Measurements from ENCODE around the gene POLD1. TPM values are rescaled to one million over a fixed set of nuclear protein-coding genes. Genes with fewer than 3 reads are reported as not detected.
"Not testable (repeated sequence)": the region's sequence is repeated elsewhere in the genome, so short reads cannot be mapped to it uniquely, and the experiment has no call there.

POLD1 gene
- total RNA-seq, 2 donors from 2014 or later: 106 to 127 TPM

DNA sequence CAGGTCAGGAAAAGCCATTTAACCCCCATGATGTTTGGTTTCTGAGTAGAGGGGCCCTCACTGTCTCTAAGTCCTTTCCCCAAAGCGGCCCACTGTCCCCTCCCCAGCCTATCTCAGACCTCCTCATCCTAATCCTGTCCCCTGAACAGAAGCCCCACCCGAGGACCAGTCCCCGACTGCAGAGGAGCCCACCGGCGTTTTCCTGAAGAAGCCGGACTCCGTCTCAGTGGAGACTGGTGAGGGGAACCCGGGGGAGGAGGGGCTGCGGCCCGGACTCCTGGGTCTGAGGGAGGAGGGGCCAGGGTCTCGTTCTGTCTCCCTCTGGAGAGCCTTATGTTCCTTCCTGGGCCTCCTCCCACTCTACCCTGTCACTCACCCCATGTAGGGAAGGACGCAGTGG is 51.5 kb downstream of the POLD1 start:
- Mint-ChIP-seq H3K36me3 (ENCODE audit: low read depth) (no peaks in the 10 kb centered on the region), H3K27me3 (ENCODE audit: insufficient read depth) (peaks cover 41% of the 10 kb centered on the region)
- 87 to 91% methylated on average over 5 to 12 of the region's 12 CpGs for WGBS, 2 experiments (ENCODE audit: insufficient coverage in 1 of 2, insufficient read length in 1 of 2)

GRCh38 chr19:50437862-50438449 is 53.8 kb downstream of the POLD1 start:
- WGBS, 2 experiments (ENCODE audit: insufficient coverage in 1 of 2, insufficient read length in 1 of 2): 88 to 100% methylated on average over 3 to 5 of the region's 5 CpGs
- H3K9me3 ChIP-seq (ENCODE audit: control insufficient read depth, low read length): no peaks in the 10 kb centered on the region
- no peak overlapping the region for H3K4me3 ChIP-seq (ENCODE audit: low read length)
- Mint-ChIP-seq H3K9me3 (no peaks in the 10 kb centered on the region), H3K27ac (no peak overlapping the region), H3K27me3 (ENCODE audit: insufficient read depth) (peaks cover 33% of the 10 kb centered on the region), H3K4me1 (no peaks in the 10 kb centered on the region), H3K36me3 (ENCODE audit: low read depth) (no peaks in the 10 kb centered on the region), H3K4me3 (no peak overlapping the region)
- no peak for DNase-seq
- H3K36me3 ChIP-seq (ENCODE audit: control insufficient read depth, insufficient read depth, low read length): no peaks in the 10 kb centered on the region
- H3K9ac ChIP-seq (ENCODE audit: extremely low read depth, low read length, poor library complexity, severe bottlenecking): no peak overlapping the region
- TF ChIP-seq CTCF (conservative IDR thresholded peaks at IDR 0.05): no peak
- H3K27ac ChIP-seq (ENCODE audit: low read depth, low read length): no peak overlapping the region
- no peaks in the 10 kb centered on the region for H3K27me3 ChIP-seq (ENCODE audit: control insufficient read depth, insufficient read depth, low read length, poor library complexity, severe bottlenecking)
- no peaks in the 10 kb centered on the region for H3K4me1 ChIP-seq (ENCODE audit: control insufficient read depth, insufficient read depth, low read length)

More for the DNA sequence above, 51.5 kb downstream of the POLD1 start:
- Histone ChIP-seq H3K27ac (ENCODE audit: low read depth, low read length) (no peak overlapping the region), H3K9me3 (ENCODE audit: control insufficient read depth, low read length) (no peaks in the 10 kb centered on the region), H3K27me3 (ENCODE audit: control insufficient read depth, insufficient read depth, low read length, poor library complexity, severe bottlenecking) (no peaks in the 10 kb centered on the region), H3K36me3 (ENCODE audit: control insufficient read depth, insufficient read depth, low read length) (no peaks in the 10 kb centered on the region), H3K4me3 (ENCODE audit: low read length) (no peak overlapping the region), H3K4me1 (ENCODE audit: control insufficient read depth, insufficient read depth, low read length) (no peaks in the 10 kb centered on the region), H3K9ac (ENCODE audit: extremely low read depth, low read length, poor library complexity, severe bottlenecking) (no peak overlapping the region)
- Mint-ChIP-seq H3K4me1 (peaks cover 8% of the 10 kb centered on the region), H3K9me3 (no peaks in the 10 kb centered on the region), H3K27ac (no peak overlapping the region), H3K4me3 (no peak overlapping the region)
- no peak for TF ChIP-seq CTCF (conservative IDR thresholded peaks at IDR 0.05)
- DNase-seq: peak; percentile 32

DNA sequence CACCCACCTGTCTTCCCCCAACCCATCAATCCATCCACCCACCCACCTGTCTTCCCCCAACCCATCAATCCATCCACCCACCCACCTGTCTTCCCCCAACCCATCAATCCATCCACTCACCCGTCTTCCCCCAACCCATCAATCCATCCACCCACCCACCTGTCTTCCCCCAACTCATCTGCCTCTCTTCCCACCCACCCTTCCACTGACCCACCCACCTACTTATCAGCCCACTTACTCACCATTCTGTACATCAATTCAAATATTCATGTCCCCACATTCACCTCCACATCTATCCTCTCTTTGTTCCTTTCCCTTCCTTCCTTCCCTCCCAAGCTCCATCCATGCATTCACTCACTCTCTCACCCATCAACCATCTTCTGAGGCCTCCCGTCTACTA is 55.0 kb downstream of the POLD1 start:
- 80 to 97% methylated on average over 1 to 2 of the region's 2 CpGs for WGBS, 2 experiments (ENCODE audit: insufficient coverage in 1 of 2, insufficient read length in 1 of 2)
- H3K27ac Mint-ChIP-seq; DNase-seq; H3K4me3 ChIP-seq (ENCODE audit: low read length); H3K4me1 Mint-ChIP-seq; H3K4me1 ChIP-seq (ENCODE audit: control insufficient read depth, insufficient read depth, low read length); H3K27ac ChIP-seq (ENCODE audit: low read depth, low read length); H3K9me3 ChIP-seq (ENCODE audit: control insufficient read depth, low read length); H3K36me3 Mint-ChIP-seq (ENCODE audit: low read depth); H3K27me3 ChIP-seq (ENCODE audit: control insufficient read depth, insufficient read depth, low read length, poor library complexity, severe bottlenecking); H3K9ac ChIP-seq (ENCODE audit: extremely low read depth, low read length, poor library complexity, severe bottlenecking); H3K4me3 Mint-ChIP-seq; H3K36me3 ChIP-seq (ENCODE audit: control insufficient read depth, insufficient read depth, low read length); H3K9me3 Mint-ChIP-seq: not testable (repeated sequence)
- peaks cover 35% of the 10 kb centered on the region for H3K27me3 Mint-ChIP-seq (ENCODE audit: insufficient read depth)

DNA sequence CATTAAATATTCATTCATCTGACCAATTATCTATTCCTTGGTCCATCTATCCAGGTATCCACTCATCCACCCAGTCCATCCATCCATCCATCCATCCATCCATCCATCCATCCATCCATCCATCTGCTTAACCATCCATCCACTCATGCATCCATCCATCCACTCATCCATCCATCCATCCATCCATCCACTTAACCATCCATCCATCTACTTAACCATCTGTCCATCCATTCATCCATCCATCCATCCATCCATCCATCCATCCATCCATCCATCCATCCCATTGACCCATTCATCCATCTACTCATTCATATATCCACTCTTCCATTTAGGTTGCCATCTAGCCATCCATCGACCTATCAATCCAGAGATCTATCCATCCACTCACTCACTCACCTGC is 59.9 kb downstream of the POLD1 start:
- WGBS, 2 experiments (ENCODE audit: insufficient coverage in 1 of 2, insufficient read length in 1 of 2): 50 to 56% methylated on average over 1 of the region's 1 CpG
- TF ChIP-seq CTCF (conservative IDR thresholded peaks at IDR 0.05): no peak
- no peak for DNase-seq
- H3K36me3 Mint-ChIP-seq (ENCODE audit: low read depth): no peaks in the 10 kb centered on the region
- no peak overlapping the region for H3K27ac Mint-ChIP-seq
- Histone ChIP-seq H3K4me1 (ENCODE audit: control insufficient read depth, insufficient read depth, low read length) (no peaks in the 10 kb centered on the region), H3K4me3 (ENCODE audit: low read length) (no peak overlapping the region), H3K36me3 (ENCODE audit: control insufficient read depth, insufficient read depth, low read length) (no peaks in the 10 kb centered on the region), H3K27ac (ENCODE audit: low read depth, low read length) (no peak overlapping the region), H3K9me3 (ENCODE audit: control insufficient read depth, low read length) (no peaks in the 10 kb centered on the region), H3K9ac (ENCODE audit: extremely low read depth, low read length, poor library complexity, severe bottlenecking) (no peak overlapping the region), H3K27me3 (ENCODE audit: control insufficient read depth, insufficient read depth, low read length, poor library complexity, severe bottlenecking) (no peaks in the 10 kb centered on the region)
- H3K27me3 Mint-ChIP-seq (ENCODE audit: insufficient read depth): peaks cover 9% of the 10 kb centered on the region
- H3K4me1 Mint-ChIP-seq: no peaks in the 10 kb centered on the region
- no peak overlapping the region for H3K4me3 Mint-ChIP-seq
- H3K9me3 Mint-ChIP-seq: peaks cover 4% of the 10 kb centered on the region
